ENCODE data around the gene SLC8A2.

The SLC8A2 gene

GRCh38 chr19:47511128-47511517, 39.4 kb upstream of the SLC8A2 start:
- TF ChIP-seq SIN3A (IDR thresholded peaks at IDR 0.05; ENCODE audit: borderline replicate concordance, insufficient read depth, low read length) (no peak), FOXP2 (optimal IDR thresholded peaks at IDR 0.05; ENCODE audit: borderline replicate concordance, extremely low read depth, extremely low read length, insufficient read depth) (no peak), POLR2AphosphoS5 (IDR thresholded peaks at IDR 0.05; ENCODE audit: low read depth, low read length) (no peak), TAF1 (IDR thresholded peaks at IDR 0.05; ENCODE audit: borderline replicate concordance, insufficient read depth, low read length) (no peak)
- TF ChIP-seq, protein P1, sequence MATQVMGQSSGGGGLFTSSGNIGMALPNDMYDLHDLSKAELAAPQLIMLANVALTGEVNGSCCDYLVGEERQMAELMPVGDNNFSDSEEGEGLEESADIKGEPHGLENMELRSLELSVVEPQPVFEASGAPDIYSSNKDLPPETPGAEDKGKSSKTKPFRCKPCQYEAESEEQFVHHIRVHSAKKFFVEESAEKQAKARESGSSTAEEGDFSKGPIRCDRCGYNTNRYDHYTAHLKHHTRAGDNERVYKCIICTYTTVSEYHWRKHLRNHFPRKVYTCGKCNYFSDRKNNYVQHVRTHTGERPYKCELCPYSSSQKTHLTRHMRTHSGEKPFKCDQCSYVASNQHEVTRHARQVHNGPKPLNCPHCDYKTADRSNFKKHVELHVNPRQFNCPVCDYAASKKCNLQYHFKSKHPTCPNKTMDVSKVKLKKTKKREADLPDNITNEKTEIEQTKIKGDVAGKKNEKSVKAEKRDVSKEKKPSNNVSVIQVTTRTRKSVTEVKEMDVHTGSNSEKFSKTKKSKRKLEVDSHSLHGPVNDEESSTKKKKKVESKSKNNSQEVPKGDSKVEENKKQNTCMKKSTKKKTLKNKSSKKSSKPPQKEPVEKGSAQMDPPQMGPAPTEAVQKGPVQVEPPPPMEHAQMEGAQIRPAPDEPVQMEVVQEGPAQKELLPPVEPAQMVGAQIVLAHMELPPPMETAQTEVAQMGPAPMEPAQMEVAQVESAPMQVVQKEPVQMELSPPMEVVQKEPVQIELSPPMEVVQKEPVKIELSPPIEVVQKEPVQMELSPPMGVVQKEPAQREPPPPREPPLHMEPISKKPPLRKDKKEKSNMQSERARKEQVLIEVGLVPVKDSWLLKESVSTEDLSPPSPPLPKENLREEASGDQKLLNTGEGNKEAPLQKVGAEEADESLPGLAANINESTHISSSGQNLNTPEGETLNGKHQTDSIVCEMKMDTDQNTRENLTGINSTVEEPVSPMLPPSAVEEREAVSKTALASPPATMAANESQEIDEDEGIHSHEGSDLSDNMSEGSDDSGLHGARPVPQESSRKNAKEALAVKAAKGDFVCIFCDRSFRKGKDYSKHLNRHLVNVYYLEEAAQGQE (IDR thresholded peaks at IDR 0.05; ENCODE audit: insufficient read depth in 1 of 2, low read depth in 2 of 2, low read length in 2 of 2) = no peak

- TF ChIP-seq POLR2AphosphoS5 (IDR thresholded peaks at IDR 0.05; ENCODE audit: low read depth, low read length) (no peak), FOXP2 (optimal IDR thresholded peaks at IDR 0.05; ENCODE audit: borderline replicate concordance, extremely low read depth, extremely low read length, insufficient read depth) (no peak), TAF1 (IDR thresholded peaks at IDR 0.05; ENCODE audit: borderline replicate concordance, insufficient read depth, low read length) (no peak), SIN3A (IDR thresholded peaks at IDR 0.05; ENCODE audit: borderline replicate concordance, insufficient read depth, low read length) (no peak)
- TF ChIP-seq, protein P1 (IDR thresholded peaks at IDR 0.05; ENCODE audit: insufficient read depth in 1 of 2, low read depth in 2 of 2, low read length in 2 of 2) = no peak
Observed at GRCh38 chr19:47510516-47511127, 38.9 kb upstream of the SLC8A2 start.

DNA sequence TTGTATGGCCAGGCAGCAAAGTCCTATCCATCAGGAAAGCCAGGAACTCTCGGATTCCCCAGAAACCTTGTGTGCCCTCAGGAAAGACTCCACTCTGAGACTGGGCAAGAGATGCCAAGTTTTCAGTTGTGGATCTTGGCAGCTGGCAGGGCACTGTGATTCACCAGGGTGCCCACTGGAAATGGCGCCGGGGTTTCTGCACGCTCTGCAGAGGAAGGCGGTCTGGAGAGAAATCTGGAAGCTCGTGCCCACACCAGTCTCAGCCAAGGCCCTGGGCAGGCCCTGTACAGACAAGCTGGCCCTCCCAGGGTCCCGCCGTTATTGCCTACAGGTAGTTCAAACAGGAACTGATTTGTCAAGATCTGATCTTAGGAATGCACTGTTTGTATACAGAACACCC, 38.3 kb upstream of the SLC8A2 start:
- TF ChIP-seq FOXP2 (optimal IDR thresholded peaks at IDR 0.05; ENCODE audit: borderline replicate concordance, extremely low read depth, extremely low read length, insufficient read depth) (no peak), TAF1 (IDR thresholded peaks at IDR 0.05; ENCODE audit: borderline replicate concordance, insufficient read depth, low read length) (no peak), SIN3A (IDR thresholded peaks at IDR 0.05; ENCODE audit: borderline replicate concordance, insufficient read depth, low read length) (no peak), POLR2AphosphoS5 (IDR thresholded peaks at IDR 0.05; ENCODE audit: low read depth, low read length) (no peak)
- TF ChIP-seq, protein P1 (IDR thresholded peaks at IDR 0.05; ENCODE audit: insufficient read depth in 1 of 2, low read depth in 2 of 2, low read length in 2 of 2) = no peak

DNA sequence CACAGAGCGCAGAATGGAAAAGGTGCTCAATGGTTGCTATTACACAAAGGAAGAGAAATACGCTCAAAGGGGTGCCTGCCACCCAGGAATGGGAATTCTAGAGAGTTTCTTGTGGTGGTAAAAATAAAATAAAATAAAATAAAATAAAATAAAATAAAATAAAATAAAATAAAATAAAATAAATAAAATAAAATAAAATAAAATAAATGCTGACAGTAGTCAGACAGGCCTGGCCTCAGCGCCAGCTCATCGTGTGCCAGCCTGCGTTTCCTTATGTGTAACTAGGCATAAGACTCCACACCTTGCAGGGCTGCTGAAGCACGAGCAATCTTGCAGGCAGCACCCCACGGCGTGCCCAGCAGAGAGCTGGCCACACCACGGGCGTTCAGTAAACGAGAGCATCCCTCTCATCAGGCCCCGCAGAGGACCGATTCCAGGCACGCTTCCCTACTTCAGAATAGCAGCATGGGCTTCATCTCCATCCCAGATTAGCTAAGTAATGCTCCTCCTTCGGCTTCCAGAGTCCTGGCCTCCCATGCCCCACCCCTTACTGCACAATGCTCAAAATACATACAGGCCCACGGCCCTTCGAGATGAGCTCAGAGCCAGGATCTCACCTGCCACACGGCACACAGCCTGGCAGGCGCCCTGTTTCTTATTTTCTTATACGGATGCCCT, 37.6 kb upstream of the SLC8A2 start:
- TF ChIP-seq, protein P1 (IDR thresholded peaks at IDR 0.05; ENCODE audit: insufficient read depth in 1 of 2, low read depth in 2 of 2, low read length in 2 of 2) = no peak
- TF ChIP-seq SIN3A (IDR thresholded peaks at IDR 0.05; ENCODE audit: borderline replicate concordance, insufficient read depth, low read length) (no peak), FOXP2 (optimal IDR thresholded peaks at IDR 0.05; ENCODE audit: borderline replicate concordance, extremely low read depth, extremely low read length, insufficient read depth) (no peak), TAF1 (IDR thresholded peaks at IDR 0.05; ENCODE audit: borderline replicate concordance, insufficient read depth, low read length) (no peak), POLR2AphosphoS5 (IDR thresholded peaks at IDR 0.05; ENCODE audit: low read depth, low read length) (no peak)
